H9 (cell line): Measurements from ENCODE around the gene TENM4. TPM values are rescaled to one million over a fixed set of nuclear protein-coding genes. Genes with fewer than 3 reads are reported as not detected.

ENCODE experiments used
- DNase-seq: peaks from one replicate; pipeline ENCODE4 v3.0.0-alpha.2; 2017
- H2AFZ ChIP-seq: one replicate; pipeline ENCODE4 v1.6.1; 2013; ENCODE audit warnings: mild to moderate bottlenecking, low read length, control low read depth, moderate library complexity
- H2AK5ac ChIP-seq: 2 replicates; pipeline ENCODE4 v1.6.1; 2013; ENCODE audit warnings: low read length, control low read depth, mixed read lengths; ENCODE audit not compliant: insufficient read length
- H2BK120ac ChIP-seq: one replicate; pipeline ENCODE4 v1.6.1; 2013; ENCODE audit warnings: low read depth, mild to moderate bottlenecking, low read length, control low read depth, inconsistent platforms; ENCODE audit not compliant: poor library complexity, severe bottlenecking
- H2BK12ac ChIP-seq: 2 replicates; pipeline ENCODE4 v1.6.1; 2013; ENCODE audit warnings: low read length, control low read depth, mixed read lengths, low read depth; ENCODE audit not compliant: insufficient read length
- H2BK15ac ChIP-seq: 2 replicates; pipeline ENCODE4 v1.6.1; 2013; ENCODE audit warnings: low read depth, low read length, control low read depth
- H2BK20ac ChIP-seq: one replicate; pipeline ENCODE4 v1.6.1; 2013; ENCODE audit warnings: low read depth, mild to moderate bottlenecking, low read length, control low read depth, inconsistent platforms; ENCODE audit not compliant: poor library complexity, severe bottlenecking
- H2BK5ac ChIP-seq: 2 replicates; pipeline ENCODE4 v1.6.1; 2013; ENCODE audit warnings: low read length, control low read depth, mixed read lengths; ENCODE audit not compliant: insufficient read length
- H3K14ac ChIP-seq: 2 replicates; pipeline ENCODE4 v1.6.1; 2013; ENCODE audit warnings: low read length, control low read depth; ENCODE audit not compliant: insufficient read depth
- H3K18ac ChIP-seq: 2 replicates; pipeline ENCODE4 v1.6.1; 2013; ENCODE audit warnings: low read depth, mild to moderate bottlenecking, mixed read lengths, low read length, control low read depth; ENCODE audit not compliant: insufficient read length
- H3K23ac ChIP-seq: 2 replicates; pipeline ENCODE4 v1.6.1; 2013; ENCODE audit warnings: low read length, control low read depth, mixed read lengths, low read depth; ENCODE audit not compliant: insufficient read length
- H3K23me2 ChIP-seq: 2 replicates; pipeline ENCODE4 v1.6.1; 2013; ENCODE audit warnings: low read depth, mild to moderate bottlenecking, mixed read lengths, low read length, control low read depth; ENCODE audit not compliant: insufficient read length, poor library complexity, severe bottlenecking
- H3K27ac ChIP-seq: 2 replicates; pipeline ENCODE4 v1.5.1; 2013; ENCODE audit warnings: low read length, control low read depth, mixed read lengths, low read depth; ENCODE audit not compliant: insufficient read length
- H3K27me3 ChIP-seq: 2 replicates; pipeline ENCODE4 v1.6.1; 2013; ENCODE audit warnings: low read length, control low read depth, inconsistent platforms; ENCODE audit not compliant: insufficient read depth
- H3K4ac ChIP-seq: 2 replicates; pipeline ENCODE4 v1.6.1; 2013; ENCODE audit warnings: low read depth, mild to moderate bottlenecking, control low read depth, inconsistent platforms, low read length, moderate library complexity
- H3K4me1 ChIP-seq: 2 replicates; pipeline ENCODE4 v1.6.1; 2013; ENCODE audit warnings: low read length, control low read depth, inconsistent platforms; ENCODE audit not compliant: insufficient read depth
- H3K4me2 ChIP-seq: 2 replicates; pipeline ENCODE4 v1.6.1; 2013; ENCODE audit warnings: low read length, control low read depth, mixed read lengths; ENCODE audit not compliant: insufficient read length, insufficient read depth
- H3K56ac ChIP-seq: 2 replicates; pipeline ENCODE4 v1.6.1; 2013; ENCODE audit warnings: low read depth, mild to moderate bottlenecking, mixed read lengths, low read length, control low read depth; ENCODE audit not compliant: insufficient read length
- H3K79me1 ChIP-seq: 2 replicates; pipeline ENCODE4 v1.6.1; 2013; ENCODE audit warnings: low read depth, mild to moderate bottlenecking, moderate library complexity, low read length, control low read depth, inconsistent platforms; ENCODE audit not compliant: insufficient read depth, poor library complexity, severe bottlenecking
- H3K79me2 ChIP-seq: 2 replicates; pipeline ENCODE4 v1.6.1; 2013; ENCODE audit warnings: low read length, control low read depth, inconsistent platforms; ENCODE audit not compliant: insufficient read depth
- H3K9ac ChIP-seq: 2 replicates; pipeline ENCODE4 v1.6.1; 2013; ENCODE audit warnings: low read length, control low read depth, mixed read lengths; ENCODE audit not compliant: insufficient read length; ENCODE audit errors: extremely low read depth
- H3K9me3 ChIP-seq: one replicate; pipeline ENCODE4 v1.6.1; 2013; ENCODE audit warnings: low read depth, low read length, inconsistent platforms; ENCODE audit not compliant: control insufficient read depth
- H3T11ph ChIP-seq: one replicate; pipeline ENCODE4 v1.6.1; 2013; ENCODE audit warnings: mild to moderate bottlenecking, low read length, control low read depth, inconsistent platforms
- H4K20me1 ChIP-seq: one replicate; pipeline ENCODE4 v1.6.1; 2013; ENCODE audit not compliant: control insufficient read depth, insufficient read length, insufficient read depth
- H4K5ac ChIP-seq: 2 replicates; pipeline ENCODE4 v1.6.1; 2013; ENCODE audit warnings: low read depth, mild to moderate bottlenecking, mixed read lengths, low read length, control low read depth; ENCODE audit not compliant: insufficient read length
- H4K8ac ChIP-seq: replicated peaks from 2 replicates; pipeline ENCODE4 v1.6.1; 2013; ENCODE audit warnings: low read length, control low read depth, mixed read lengths, low read depth; ENCODE audit not compliant: insufficient read length
- H4K91ac ChIP-seq: 2 replicates; pipeline ENCODE4 v1.6.1; 2013; ENCODE audit warnings: low read depth, mild to moderate bottlenecking, moderate library complexity, mixed read lengths, low read length, control low read depth; ENCODE audit not compliant: insufficient read length
- H3K27ac Mint-ChIP-seq, 3 experiments: 2 replicates in 2 of 3; 3 replicates in 1 of 3; pipeline ENCODE4 v1.8.0; 2020 to 2021; ENCODE audit warnings: mixed read lengths in 3 of 3, mild to moderate bottlenecking in 1 of 3, moderate library complexity in 1 of 3
- H3K27me3 Mint-ChIP-seq: 2 replicates; pipeline ENCODE4 v1.8.0; 2021; ENCODE audit warnings: low read depth, mild to moderate bottlenecking, moderate library complexity, mixed read lengths
- H3K36me3 Mint-ChIP-seq, 3 experiments: 2 replicates in 2 of 3; 3 replicates in 1 of 3; pipeline ENCODE4 v1.8.0; 2020 to 2021; ENCODE audit warnings: low read depth in 3 of 3, mixed read lengths in 3 of 3; ENCODE audit not compliant: insufficient read depth in 1 of 3
- H3K4me1 Mint-ChIP-seq, 2 experiments: 2 replicates each; pipeline ENCODE4 v1.8.0; 2020; ENCODE audit warnings: mixed read lengths in 2 of 2
- H3K4me3 Mint-ChIP-seq, 2 experiments: 2 replicates in 1 of 2; 3 replicates in 1 of 2; pipeline ENCODE4 v1.8.0; 2020 to 2021; ENCODE audit warnings: mild to moderate bottlenecking in 2 of 2, mixed read lengths in 2 of 2, moderate library complexity in 1 of 2
- H3K9me3 Mint-ChIP-seq, 2 experiments: 2 replicates in 1 of 2; 3 replicates in 1 of 2; pipeline ENCODE4 v1.8.0; 2020; ENCODE audit warnings: mild to moderate bottlenecking in 2 of 2, mixed read lengths in 2 of 2, moderate library complexity in 1 of 2
- WGBS: extraction: QIAGEN DNeasy Blood & Tissue Kit; methylation state at CpG from one replicate; pipeline ENCODE4 v1.1.7; 2013; ENCODE audit warnings: missing lambda C conversion rate, low lambda C conversion rate, mixed read lengths; ENCODE audit not compliant: insufficient read length; ENCODE audit errors: extremely low coverage; 5-methylcytosine and 5-hydroxymethylcytosine counted together
- total RNA-seq: library from RNA; stranded (reverse); gene quantifications from 2 replicates; pipeline ENCODE4 v1.2.1, GENCODE V29; 2021
- TF ChIP-seq, protein P1 (sequence below): fragments of 200-600 bp; sonication (generic); conservative IDR thresholded peaks from 3 replicates; pipeline ENCODE4 v1.8.0; 2021; ENCODE audit warnings: antibody characterized with exemption, mild to moderate bottlenecking

Gene TENM4
- total RNA-seq, 1 experiment from 2014 or later, result 4.6 TPM

DNA sequence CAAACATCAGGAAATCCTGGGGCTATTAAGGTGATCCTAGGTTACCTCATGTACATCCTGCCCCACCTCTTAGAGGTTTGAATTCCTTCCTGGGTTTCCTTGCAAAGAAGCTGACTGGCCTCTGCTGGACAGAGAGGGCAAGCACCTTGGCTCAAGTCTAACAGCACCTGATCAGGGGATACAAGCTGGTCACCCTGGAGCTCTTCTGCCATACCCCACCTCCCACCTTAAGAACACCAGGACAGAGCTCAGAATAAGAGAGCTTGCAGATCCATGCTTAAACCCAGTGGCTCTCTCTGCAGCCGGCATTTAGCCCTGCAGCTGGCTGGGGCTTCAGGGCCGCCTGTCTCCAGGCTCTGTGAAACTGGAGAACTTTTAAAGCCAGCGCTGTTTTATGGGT, 479.6 kb downstream of the TENM4 start:
- no peak overlapping the region for H2BK12ac ChIP-seq
- Mint-ChIP-seq H3K27ac (no peak overlapping the region), H3K27me3 (peaks cover 26% of the 10 kb centered on the region), H3K4me3 (peak overlapping the region; percentile 74 to 86), H3K9me3 (no peaks in the 10 kb centered on the region), H3K4me1 (peaks cover 20 to 40% of the 10 kb centered on the region in 2 experiments), H3K36me3 (no peaks in the 10 kb centered on the region)
- DNase-seq, result peak; percentile 87
- no peak overlapping the region for H3K9ac ChIP-seq
- H2AK5ac ChIP-seq, result no peak overlapping the region
- H2BK120ac ChIP-seq, result no peak overlapping the region
- no peak overlapping the region for H3K56ac ChIP-seq
- H3K79me2 ChIP-seq, result no peaks in the 10 kb centered on the region
- no peak overlapping the region for H2BK5ac ChIP-seq
- H3K79me1 ChIP-seq, result no peaks in the 10 kb centered on the region
- WGBS, result no CpG with 5 or more reads among the region's 3 CpGs
- no peak overlapping the region for H4K8ac ChIP-seq
- no peak overlapping the region for H4K5ac ChIP-seq
- peak overlapping the region; percentile 86 for H3K4me2 ChIP-seq
- H2AFZ ChIP-seq, result no peak overlapping the region
- no peak overlapping the region for H3K27ac ChIP-seq
- no peak overlapping the region for H3K14ac ChIP-seq
- H3K9me3 ChIP-seq, result no peaks in the 10 kb centered on the region
- H3K27me3 ChIP-seq, result no peaks in the 10 kb centered on the region; the same call in 1 of the 2 replicates
- peaks cover 2% of the 10 kb centered on the region for H3K4me1 ChIP-seq
- H4K91ac ChIP-seq, result no peak overlapping the region
- no peak overlapping the region for H2BK20ac ChIP-seq
- no peak overlapping the region for H2BK15ac ChIP-seq
- peaks cover 8% of the 10 kb centered on the region for H3K23me2 ChIP-seq
- no peaks in the 10 kb centered on the region for H4K20me1 ChIP-seq
- TF ChIP-seq, protein P1, sequence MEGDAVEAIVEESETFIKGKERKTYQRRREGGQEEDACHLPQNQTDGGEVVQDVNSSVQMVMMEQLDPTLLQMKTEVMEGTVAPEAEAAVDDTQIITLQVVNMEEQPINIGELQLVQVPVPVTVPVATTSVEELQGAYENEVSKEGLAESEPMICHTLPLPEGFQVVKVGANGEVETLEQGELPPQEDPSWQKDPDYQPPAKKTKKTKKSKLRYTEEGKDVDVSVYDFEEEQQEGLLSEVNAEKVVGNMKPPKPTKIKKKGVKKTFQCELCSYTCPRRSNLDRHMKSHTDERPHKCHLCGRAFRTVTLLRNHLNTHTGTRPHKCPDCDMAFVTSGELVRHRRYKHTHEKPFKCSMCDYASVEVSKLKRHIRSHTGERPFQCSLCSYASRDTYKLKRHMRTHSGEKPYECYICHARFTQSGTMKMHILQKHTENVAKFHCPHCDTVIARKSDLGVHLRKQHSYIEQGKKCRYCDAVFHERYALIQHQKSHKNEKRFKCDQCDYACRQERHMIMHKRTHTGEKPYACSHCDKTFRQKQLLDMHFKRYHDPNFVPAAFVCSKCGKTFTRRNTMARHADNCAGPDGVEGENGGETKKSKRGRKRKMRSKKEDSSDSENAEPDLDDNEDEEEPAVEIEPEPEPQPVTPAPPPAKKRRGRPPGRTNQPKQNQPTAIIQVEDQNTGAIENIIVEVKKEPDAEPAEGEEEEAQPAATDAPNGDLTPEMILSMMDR, result peak; percentile 76
- no peak overlapping the region for H3K23ac ChIP-seq
- no peak overlapping the region for H3T11ph ChIP-seq
- no peak overlapping the region for H3K18ac ChIP-seq
- H3K4ac ChIP-seq, result no peak overlapping the region
